HS-27A (cell line): ENCODE data around the gene LIG1.

ENCODE experiments used
- DNase-seq: peaks from one replicate; pipeline ENCODE4 v3.0.0-alpha.2; 2012; ENCODE audit warnings: low read depth, missing footprints

LIG1 gene

GRCh38 chr19:48169939-48170803 lies at the start of gene LIG1, which contains the start of gene ZSWIM9:
TSS of gene LIG1 (minus strand) at chr19:48170344. CDS start at chr19:48165566, 4,778 bp downstream.
TSS of gene ZSWIM9 (plus strand) at chr19:48170680. CDS start at chr19:48171803, 1,123 bp downstream.
- DNase-seq, result peak; percentile 93

GRCh38 chr19:48218997-48219396 lies 48.9 kb upstream of the LIG1 start:
- no peak for DNase-seq

GRCh38 chr19:48216933-48217332 lies 46.8 kb upstream of the LIG1 start:
- no peak for DNase-seq

- no peak for DNase-seq
Measured at GRCh38 chr19:48213959-48214358, 43.8 kb upstream of the LIG1 start.

GRCh38 chr19:48210005-48210404 lies 39.9 kb upstream of the LIG1 start:
- no peak for DNase-seq

- no peak for DNase-seq
Measured at GRCh38 chr19:48206397-48207093, 36.4 kb upstream of the LIG1 start.

- DNase-seq, result peak; percentile 94
Measured at GRCh38 chr19:48203794-48204628, 33.9 kb upstream of the LIG1 start.

- DNase-seq, result peak; percentile 5
Measured at GRCh38 chr19:48203222-48203793, 33.2 kb upstream of the LIG1 start.

- DNase-seq, result no peak
Measured at GRCh38 chr19:48196933-48197665, 27.0 kb upstream of the LIG1 start.

GRCh38 chr19:48196321-48196763 lies 26.2 kb upstream of the LIG1 start:
- no peak for DNase-seq

- no peak for DNase-seq
Measured at GRCh38 chr19:48194844-48195830, 25.0 kb upstream of the LIG1 start.

- DNase-seq, result no peak
Measured at GRCh38 chr19:48194041-48194843, 24.1 kb upstream of the LIG1 start.

- no peak for DNase-seq
Measured at GRCh38 chr19:48192750-48193149, 22.6 kb upstream of the LIG1 start.

GRCh38 chr19:48190885-48191284 lies 20.7 kb upstream of the LIG1 start:
- DNase-seq, result no peak

GRCh38 chr19:48190288-48190884 lies 20.2 kb upstream of the LIG1 start:
- DNase-seq, result no peak

- no peak for DNase-seq
Measured at GRCh38 chr19:48186541-48186991, 16.4 kb upstream of the LIG1 start.

- no peak for DNase-seq
Measured at GRCh38 chr19:48186015-48186414, 15.9 kb upstream of the LIG1 start.

- no peak for DNase-seq
Measured at GRCh38 chr19:48183356-48183755, 13.2 kb upstream of the LIG1 start.
